ENCODE data around the gene TRIM5. TPM values are rescaled to one million over a fixed set of nuclear protein-coding genes. Genes with fewer than 3 reads are reported as not detected.

The TRIM5 gene
- total and polyA plus RNA-seq, 10 of the 15 experiments (the other 5 are each of a cell fraction or from before 2014, with no cell fraction given) = 20.0 to 59.7 (median 31.8) TPM

DNA sequence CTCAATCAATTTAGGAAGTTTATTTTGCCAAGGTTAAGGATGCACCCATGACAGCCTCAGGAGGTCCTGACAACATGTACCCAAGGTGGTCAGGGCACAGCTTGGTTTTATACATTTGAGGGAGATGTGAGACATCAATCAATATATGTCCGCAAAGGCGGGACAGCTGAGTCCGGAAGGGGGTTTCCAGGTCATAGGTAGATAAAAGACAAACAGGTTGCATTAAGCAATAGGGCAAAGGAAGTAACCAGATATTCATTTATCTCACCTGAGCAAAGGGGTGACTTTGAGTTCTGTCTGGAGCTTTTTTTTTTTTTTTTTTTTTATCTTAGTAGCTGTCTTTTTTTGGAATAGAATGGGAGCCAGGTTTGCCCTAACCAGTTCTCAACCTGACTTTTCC is 62.1 kb downstream of the TRIM5 start:
- ChIA-PET SMC1A (ENCODE audit: uncharacterized antibody, unreplicated experiment) (interaction anchor here (0.7 to 1.6 kb wide), 5 partner anchors 9 to 126 kb away, joined by 3 to 8 read pairs (median 3); partner anchors contain the start of gene TRIM5), POLR2A (interaction anchor here (0.6 to 0.7 kb wide), 3 partner anchors 47 to 74 kb away, joined by 4 to 7 read pairs (median 6); no protein-coding TSS in a partner anchor), RAD21 (ENCODE audit: unreplicated experiment) (interaction anchor here (0.6 to 1.0 kb wide), 3 partner anchors 12 to 26 kb away, joined by 3 to 4 read pairs (median 3); no protein-coding TSS in a partner anchor), CTCF (interaction anchor here (0.8 to 1.5 kb wide), 3 partner anchors 10 to 62 kb away, joined by 3 to 6 read pairs (median 4); partner anchors contain the start of gene TRIM5)
- H4K20me1 ChIP-seq (ENCODE audit: control insufficient read depth, insufficient read depth) = no peaks in the 10 kb centered on the region
- ATAC-seq = no peak
- no peaks in the 10 kb centered on the region for H3K9me3 ChIP-seq (replicated peaks; ENCODE audit: control insufficient read depth, insufficient read depth, low read length)
- H3K4me2 ChIP-seq (ENCODE audit: control insufficient read depth, insufficient read depth) = no peak overlapping the region
- H2AFZ ChIP-seq (ENCODE audit: control insufficient read depth, low read depth, low read length) = no peak overlapping the region
- intact Hi-C loops (cut with micrococcal nuclease; ENCODE audit: unreplicated experiment) (no loop called here), in situ Hi-C loops (cut with MboI) (loop anchor here (10.0 kb wide), 1 partner anchor 1122 kb away; no protein-coding TSS in a partner anchor)
- BruUV-seq (replicated peaks) = no TSS peak
- H3K36me3 ChIP-seq (ENCODE audit: control insufficient read depth in 2 of 2, insufficient read depth in 2 of 2, low read length in 1 of 2) = no peaks in the 10 kb centered on the region
- WGBS (ENCODE audit: insufficient coverage, insufficient replicate concordance, low lambda C conversion rate, missing lambda C conversion rate) = 98% methylated on average over 3 of the region's 3 CpGs
- FAIRE-seq = no peak
- no peak for DNase-seq (ENCODE audit: low read depth, low spot score)
- no peak for TF ChIP-seq ZNF24 (IDR thresholded peaks at IDR 0.05)
- no peak for TF ChIP-seq SRF (IDR thresholded peaks at IDR 0.05; ENCODE audit: low read depth in 2 of 2, low read length in 2 of 2)
- no peak for TF ChIP-seq CBFB (IDR thresholded peaks at IDR 0.05; ENCODE audit: low read depth)
- TF ChIP-seq NFYA (IDR thresholded peaks at IDR 0.05; ENCODE audit: borderline replicate concordance, low read depth, low read length) = no peak
- TF ChIP-seq NR2C1 (IDR thresholded peaks at IDR 0.05) = no peak
- peaks cover 2% of the 10 kb centered on the region; the same call in 1 of the 2 replicates for H3K4me1 ChIP-seq (ENCODE audit: control insufficient read depth, insufficient read depth, low read length)
- H3K9ac ChIP-seq (ENCODE audit: control insufficient read depth, insufficient read depth, low read length) = no peak overlapping the region
- H3K27me3 ChIP-seq (replicated peaks in 1 of 2; ENCODE audit: control insufficient read depth in 2 of 2, insufficient read depth in 2 of 2, low read length in 1 of 2) = no peaks in the 10 kb centered on the region
- H3K79me2 ChIP-seq (ENCODE audit: control insufficient read depth, insufficient read depth, low read length) = peaks cover 17% of the 10 kb centered on the region
- no peak overlapping the region for H3K4me3 ChIP-seq
- no peak overlapping the region for H3K27ac ChIP-seq (ENCODE audit: control insufficient read depth, insufficient read depth)

DNA sequence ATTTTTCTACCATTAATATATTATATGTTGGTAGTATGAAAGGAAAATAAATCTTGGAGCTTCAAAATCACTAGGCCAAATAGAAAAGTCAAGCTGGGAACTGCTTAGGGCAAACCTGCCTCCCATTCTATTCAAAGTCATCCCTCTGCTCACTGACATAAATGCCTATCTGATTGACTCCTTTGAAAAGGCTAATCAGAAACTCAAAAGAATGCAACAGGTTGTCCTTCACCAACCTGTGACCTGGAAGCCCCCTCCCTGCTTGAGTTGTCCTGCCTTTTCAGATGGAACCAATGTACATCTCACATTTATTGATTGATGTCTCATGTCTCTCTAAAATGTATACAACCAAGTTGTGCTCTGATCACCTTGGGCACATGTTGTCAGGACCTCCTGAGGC is 63.3 kb downstream of the TRIM5 start:
- H3K4me1 ChIP-seq (ENCODE audit: control insufficient read depth, insufficient read depth, low read length) = peaks cover 2% of the 10 kb centered on the region; the same call in 1 of the 2 replicates
- H3K4me2 ChIP-seq (ENCODE audit: control insufficient read depth, insufficient read depth) = no peak overlapping the region
- DNase-seq (ENCODE audit: low read depth, low spot score) (no peak), ATAC-seq (no peak), FAIRE-seq (no peak)
- H2AFZ ChIP-seq (ENCODE audit: control insufficient read depth, low read depth, low read length) = no peak overlapping the region
- in situ Hi-C loops (cut with MboI) (loop anchor here (10.0 kb wide), 1 partner anchor 1123 kb away; no protein-coding TSS in a partner anchor), intact Hi-C loops (cut with micrococcal nuclease; ENCODE audit: unreplicated experiment) (no loop called here)
- ChIA-PET POLR2A (interaction anchor here (1.2 to 1.4 kb wide), 2 partner anchors 11 to 12 kb away, joined by 3 read pairs; no protein-coding TSS in a partner anchor), RAD21 (ENCODE audit: unreplicated experiment) (interaction anchor here (1.6 kb wide), 1 partner anchor 69 kb away, joined by 4 read pairs; the partner anchor contains the start of gene TRIM22), CTCF (interaction anchor here (0.9 to 1.5 kb wide), 2 partner anchors 11 to 22 kb away, joined by 3 to 6 read pairs; no protein-coding TSS in a partner anchor), SMC1A (ENCODE audit: uncharacterized antibody, unreplicated experiment) (interaction anchor here (0.8 to 1.5 kb wide), 4 partner anchors 11 to 732 kb away, joined by 3 to 5 read pairs (median 4); no protein-coding TSS in a partner anchor)
- no peak overlapping the region for H3K4me3 ChIP-seq
- H3K27me3 ChIP-seq (replicated peaks in 1 of 2; ENCODE audit: control insufficient read depth in 2 of 2, insufficient read depth in 2 of 2, low read length in 1 of 2) = no peaks in the 10 kb centered on the region
- no peaks in the 10 kb centered on the region for H3K36me3 ChIP-seq (ENCODE audit: control insufficient read depth in 2 of 2, insufficient read depth in 2 of 2, low read length in 1 of 2)
- no peak overlapping the region for H3K27ac ChIP-seq (ENCODE audit: control insufficient read depth, insufficient read depth)
- no peaks in the 10 kb centered on the region for H3K9me3 ChIP-seq (replicated peaks; ENCODE audit: control insufficient read depth, insufficient read depth, low read length)
- BruUV-seq (replicated peaks) = no TSS peak
- H4K20me1 ChIP-seq (ENCODE audit: control insufficient read depth, insufficient read depth) = no peaks in the 10 kb centered on the region
- no peak overlapping the region for H3K9ac ChIP-seq (ENCODE audit: control insufficient read depth, insufficient read depth, low read length)
- peaks cover 17% of the 10 kb centered on the region for H3K79me2 ChIP-seq (ENCODE audit: control insufficient read depth, insufficient read depth, low read length)
- no peak for TF ChIP-seq EP300 (IDR thresholded peaks at IDR 0.05; ENCODE audit: borderline replicate concordance in 1 of 2, control insufficient read depth in 1 of 2, low read depth in 2 of 2, low read length in 2 of 2)
- no peak for TF ChIP-seq EZH2 (IDR thresholded peaks at IDR 0.05; ENCODE audit: borderline replicate concordance, control insufficient read depth, low read depth, low read length)
- TF ChIP-seq RBBP5 (conservative IDR thresholded peaks at IDR 0.05) = no peak
- no peak for TF ChIP-seq STAT3 (IDR thresholded peaks at IDR 0.05; ENCODE audit: low read depth, low read length)
- TF ChIP-seq, protein P1, sequence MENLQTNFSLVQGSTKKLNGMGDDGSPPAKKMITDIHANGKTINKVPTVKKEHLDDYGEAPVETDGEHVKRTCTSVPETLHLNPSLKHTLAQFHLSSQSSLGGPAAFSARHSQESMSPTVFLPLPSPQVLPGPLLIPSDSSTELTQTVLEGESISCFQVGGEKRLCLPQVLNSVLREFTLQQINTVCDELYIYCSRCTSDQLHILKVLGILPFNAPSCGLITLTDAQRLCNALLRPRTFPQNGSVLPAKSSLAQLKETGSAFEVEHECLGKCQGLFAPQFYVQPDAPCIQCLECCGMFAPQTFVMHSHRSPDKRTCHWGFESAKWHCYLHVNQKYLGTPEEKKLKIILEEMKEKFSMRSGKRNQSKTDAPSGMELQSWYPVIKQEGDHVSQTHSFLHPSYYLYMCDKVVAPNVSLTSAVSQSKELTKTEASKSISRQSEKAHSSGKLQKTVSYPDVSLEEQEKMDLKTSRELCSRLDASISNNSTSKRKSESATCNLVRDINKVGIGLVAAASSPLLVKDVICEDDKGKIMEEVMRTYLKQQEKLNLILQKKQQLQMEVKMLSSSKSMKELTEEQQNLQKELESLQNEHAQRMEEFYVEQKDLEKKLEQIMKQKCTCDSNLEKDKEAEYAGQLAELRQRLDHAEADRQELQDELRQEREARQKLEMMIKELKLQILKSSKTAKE (IDR thresholded peaks at IDR 0.05; ENCODE audit: low read depth, poor library complexity, severe bottlenecking) = no peak
- no peak for TF ChIP-seq MYB (IDR thresholded peaks at IDR 0.05; ENCODE audit: borderline replicate concordance, low read depth, low read length)
- no peak for TF ChIP-seq TARDBP (IDR thresholded peaks at IDR 0.05; ENCODE audit: borderline replicate concordance)
- no peak for TF ChIP-seq KLF5 (IDR thresholded peaks at IDR 0.05; ENCODE audit: partially characterized antibody)
- TF ChIP-seq PML (IDR thresholded peaks at IDR 0.05; ENCODE audit: low read length) = no peak
- TF ChIP-seq IKZF1 (conservative IDR thresholded peaks at IDR 0.05) = no peak
- no peak for TF ChIP-seq HCFC1 (IDR thresholded peaks at IDR 0.05; ENCODE audit: low read length)
